Measurements from ENCODE around the gene RAD18. TPM values are rescaled to one million over a fixed set of nuclear protein-coding genes. Genes with fewer than 3 reads are reported as not detected.

RAD18 gene
- polyA plus RNA-seq, 4 donors: 5.5 to 16.3 (median 8.1) TPM

DNA sequence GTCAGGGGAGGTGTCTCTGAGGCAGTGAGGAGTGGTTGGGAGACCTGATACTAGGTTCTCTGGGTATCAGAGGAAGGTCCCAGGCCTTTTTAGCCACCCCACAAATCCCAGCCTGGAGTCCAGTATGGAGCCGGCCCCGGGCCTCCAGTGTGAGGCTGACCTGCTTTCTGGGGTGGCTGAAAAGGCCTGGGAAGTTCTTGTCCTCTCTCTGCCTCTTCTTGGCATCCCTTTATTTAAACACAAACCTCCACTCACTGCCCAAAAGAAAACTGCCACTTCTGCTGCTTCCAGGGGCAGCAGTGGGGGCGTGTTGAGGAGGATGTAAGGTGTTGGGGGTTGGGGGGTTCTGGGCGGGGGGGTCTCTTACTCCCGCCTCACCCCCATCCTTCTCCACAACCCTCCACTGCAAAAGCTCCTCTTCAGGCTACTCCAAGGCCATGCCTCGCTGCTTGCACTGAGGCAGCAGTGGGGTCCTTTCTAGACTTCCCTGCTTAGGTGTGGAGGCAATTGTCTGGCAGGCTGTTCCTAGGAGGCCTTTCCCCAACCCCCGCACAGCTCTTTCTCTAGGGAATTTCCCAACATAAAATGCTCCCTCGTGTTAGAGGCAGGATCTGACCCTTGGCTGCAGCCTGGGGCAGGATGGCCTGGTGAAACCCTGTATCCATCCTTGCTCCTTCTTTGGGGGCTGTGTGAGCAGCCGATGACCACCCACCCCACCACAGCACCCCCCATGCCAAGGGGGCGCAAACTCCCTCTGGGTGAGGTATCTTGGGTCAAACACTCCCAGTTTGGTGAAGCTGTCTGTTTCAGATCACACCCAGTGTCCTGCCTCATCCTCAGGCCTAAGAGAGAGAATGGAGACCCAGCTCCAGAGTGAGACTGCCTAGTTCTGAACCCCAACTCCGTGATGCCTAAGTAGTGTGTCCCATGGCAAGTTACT, 12.1 kb upstream of the RAD18 start:
- WGBS, 3 donors: 71 to 83% (median 80%) methylated on average over 11 of the region's 11 CpGs
- Histone ChIP-seq H3K4me1 (ENCODE audit: control insufficient read depth in 3 of 3, insufficient read depth in 2 of 3, low read depth in 1 of 3, low read length in 2 of 3) (no peaks in the 10 kb centered on the region), H3K9me3 (ENCODE audit: control insufficient read depth in 2 of 2, insufficient read depth in 1 of 2, low read depth in 1 of 2, low read length in 1 of 2) (peaks cover 0 to 11% of the 10 kb centered on the region in 2 donors), H3K27me3 (ENCODE audit: control insufficient read depth in 3 of 3, insufficient read depth in 3 of 3, low read length in 3 of 3) (peaks cover 0 to 5% (median 0%) of the 10 kb centered on the region in 3 donors), H3K27ac (ENCODE audit: low read depth in 1 of 3, low read length in 2 of 3) (no peak overlapping the region), H3K4me3 (ENCODE audit: low read depth in 1 of 3, low read length in 3 of 3) (no peak overlapping the region), H3K36me3 (ENCODE audit: control insufficient read depth in 3 of 3, insufficient read depth in 2 of 3, low read depth in 1 of 3, low read length in 3 of 3) (no peaks in the 10 kb centered on the region)
- DNase-seq (no peak), FAIRE-seq (no peak)

- Histone ChIP-seq H3K4me1 (ENCODE audit: control insufficient read depth in 3 of 3, insufficient read depth in 2 of 3, low read depth in 1 of 3, low read length in 2 of 3) (peaks cover 0 to 5% (median 0%) of the 10 kb centered on the region in 3 donors), H3K9me3 (ENCODE audit: control insufficient read depth in 2 of 2, insufficient read depth in 1 of 2, low read depth in 1 of 2, low read length in 1 of 2) (peaks cover 0 to 7% of the 10 kb centered on the region in 2 donors), H3K36me3 (ENCODE audit: control insufficient read depth in 3 of 3, insufficient read depth in 2 of 3, low read depth in 1 of 3, low read length in 3 of 3) (no peaks in the 10 kb centered on the region), H3K27ac (ENCODE audit: low read depth in 1 of 3, low read length in 2 of 3) (no peak overlapping the region), H3K27me3 (ENCODE audit: control insufficient read depth in 3 of 3, insufficient read depth in 3 of 3, low read length in 3 of 3) (peaks cover 0 to 5% (median 0%) of the 10 kb centered on the region in 3 donors), H3K4me3 (ENCODE audit: low read depth in 1 of 3, low read length in 3 of 3) (no peak overlapping the region)
- DNase-seq (no peak), FAIRE-seq (no peak)
- WGBS, 3 donors: 82 to 98% (median 94%) methylated on average over 2 of the region's 2 CpGs
Measured at GRCh38 chr3:8974458-8974857, 11.2 kb upstream of the RAD18 start.

DNA sequence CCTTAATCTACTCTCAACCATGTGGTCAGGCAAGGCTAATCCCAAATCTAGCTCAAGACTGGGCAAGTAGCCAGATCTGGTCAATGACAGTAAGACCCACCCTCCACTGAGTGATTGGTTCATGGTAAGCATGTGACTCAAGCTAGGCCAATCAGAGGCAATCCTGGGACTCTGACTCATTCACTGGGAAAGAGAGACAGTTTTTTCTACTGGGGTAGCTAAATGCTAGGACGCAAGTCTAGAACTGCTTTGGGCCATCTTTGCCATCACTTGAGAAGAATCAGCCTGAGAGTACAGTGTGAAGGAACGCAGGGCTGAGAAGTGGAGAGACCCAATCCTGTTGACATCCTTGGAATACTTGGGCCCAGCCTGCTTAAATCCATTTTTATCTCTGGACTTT, 9.4 kb upstream of the RAD18 start:
- Histone ChIP-seq H3K27me3 (ENCODE audit: control insufficient read depth in 3 of 3, insufficient read depth in 3 of 3, low read length in 3 of 3) (peaks cover 0 to 2% (median 0%) of the 10 kb centered on the region in 3 donors), H3K4me1 (ENCODE audit: control insufficient read depth in 3 of 3, insufficient read depth in 2 of 3, low read depth in 1 of 3, low read length in 2 of 3) (peaks cover 0 to 22% (median 0%) of the 10 kb centered on the region in 3 donors), H3K36me3 (ENCODE audit: control insufficient read depth in 3 of 3, insufficient read depth in 2 of 3, low read depth in 1 of 3, low read length in 3 of 3) (no peaks in the 10 kb centered on the region), H3K9me3 (ENCODE audit: control insufficient read depth in 2 of 2, insufficient read depth in 1 of 2, low read depth in 1 of 2, low read length in 1 of 2) (no peaks in the 10 kb centered on the region), H3K4me3 (ENCODE audit: low read depth in 1 of 3, low read length in 3 of 3) (no peak overlapping the region), H3K27ac (ENCODE audit: low read depth in 1 of 3, low read length in 2 of 3) (no peak overlapping the region)
- no peak for FAIRE-seq
- peak in 1 of 2 donors; percentile 10 for DNase-seq
- 94 to 97% (median 96%) methylated on average over 2 of the region's 2 CpGs for WGBS, 3 donors

DNA sequence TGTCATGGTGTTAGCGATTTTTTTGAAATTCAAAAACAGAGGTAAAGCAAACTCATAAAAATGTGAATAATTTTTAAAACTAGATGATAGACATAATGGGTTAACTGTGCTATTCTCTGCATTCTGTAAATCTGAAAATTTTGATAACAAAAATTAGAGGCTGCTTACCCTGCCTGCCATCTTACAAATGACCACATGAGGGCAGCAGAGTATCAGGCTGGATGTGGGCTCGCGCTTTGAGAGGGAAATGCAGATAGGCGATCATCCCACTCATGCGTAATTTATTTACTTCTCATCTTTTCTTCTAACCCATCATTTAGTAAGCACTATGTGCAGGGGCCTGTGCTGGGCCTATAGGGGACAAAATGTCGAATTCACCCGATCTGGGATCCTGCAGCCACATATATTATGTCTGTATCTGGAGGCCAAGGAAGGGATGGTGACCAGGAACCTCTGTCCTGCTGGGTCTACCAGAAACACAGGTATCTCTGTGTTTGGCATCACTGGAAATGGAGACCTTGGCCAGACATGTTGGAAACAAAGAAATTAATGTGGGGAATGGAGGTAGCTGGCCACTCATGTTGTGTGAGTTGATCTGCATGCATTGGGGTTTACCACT, 7.8 kb upstream of the RAD18 start:
- Histone ChIP-seq H3K36me3 (ENCODE audit: control insufficient read depth in 3 of 3, insufficient read depth in 2 of 3, low read depth in 1 of 3, low read length in 3 of 3) (no peaks in the 10 kb centered on the region), H3K9me3 (ENCODE audit: control insufficient read depth in 2 of 2, insufficient read depth in 1 of 2, low read depth in 1 of 2, low read length in 1 of 2) (no peaks in the 10 kb centered on the region), H3K4me3 (ENCODE audit: low read depth in 1 of 3, low read length in 3 of 3) (no peak overlapping the region), H3K4me1 (ENCODE audit: control insufficient read depth in 3 of 3, insufficient read depth in 2 of 3, low read depth in 1 of 3, low read length in 2 of 3) (peaks cover 0 to 31% (median 0%) of the 10 kb centered on the region in 3 donors), H3K27me3 (ENCODE audit: control insufficient read depth in 3 of 3, insufficient read depth in 3 of 3, low read length in 3 of 3) (no peaks in the 10 kb centered on the region), H3K27ac (ENCODE audit: low read depth in 1 of 3, low read length in 2 of 3) (no peak overlapping the region)
- peak; percentile 73 to 75 for DNase-seq
- no peak for FAIRE-seq
- 1 to 3% (median 1%) methylated on average over 7 of the region's 7 CpGs for WGBS, 3 donors

- no peaks in the 10 kb centered on the region for H3K27me3 ChIP-seq (ENCODE audit: control insufficient read depth in 3 of 3, insufficient read depth in 3 of 3, low read length in 3 of 3)
- peak overlapping the region; percentile 70 to 94 (median 72) for H3K27ac ChIP-seq (ENCODE audit: low read depth in 1 of 3, low read length in 2 of 3)
- WGBS, 3 donors: 22 to 57% (median 38%) methylated on average over 4 of the region's 4 CpGs
- peaks cover 0 to 47% (median 0%) of the 10 kb centered on the region in 3 donors for H3K4me1 ChIP-seq (ENCODE audit: control insufficient read depth in 3 of 3, insufficient read depth in 2 of 3, low read depth in 1 of 3, low read length in 2 of 3)
- H3K4me3 ChIP-seq (ENCODE audit: low read depth in 1 of 3, low read length in 3 of 3): peak overlapping the region in 2 of 3 donors; percentile 26 to 33
- H3K9me3 ChIP-seq (ENCODE audit: control insufficient read depth in 2 of 2, insufficient read depth in 1 of 2, low read depth in 1 of 2, low read length in 1 of 2): no peaks in the 10 kb centered on the region
- no peaks in the 10 kb centered on the region for H3K36me3 ChIP-seq (ENCODE audit: control insufficient read depth in 3 of 3, insufficient read depth in 2 of 3, low read depth in 1 of 3, low read length in 3 of 3)
- FAIRE-seq: no peak
- DNase-seq: peak; percentile 82 to 91
Measured at GRCh38 chr3:8969241-8969640, 6.0 kb upstream of the RAD18 start.

DNA sequence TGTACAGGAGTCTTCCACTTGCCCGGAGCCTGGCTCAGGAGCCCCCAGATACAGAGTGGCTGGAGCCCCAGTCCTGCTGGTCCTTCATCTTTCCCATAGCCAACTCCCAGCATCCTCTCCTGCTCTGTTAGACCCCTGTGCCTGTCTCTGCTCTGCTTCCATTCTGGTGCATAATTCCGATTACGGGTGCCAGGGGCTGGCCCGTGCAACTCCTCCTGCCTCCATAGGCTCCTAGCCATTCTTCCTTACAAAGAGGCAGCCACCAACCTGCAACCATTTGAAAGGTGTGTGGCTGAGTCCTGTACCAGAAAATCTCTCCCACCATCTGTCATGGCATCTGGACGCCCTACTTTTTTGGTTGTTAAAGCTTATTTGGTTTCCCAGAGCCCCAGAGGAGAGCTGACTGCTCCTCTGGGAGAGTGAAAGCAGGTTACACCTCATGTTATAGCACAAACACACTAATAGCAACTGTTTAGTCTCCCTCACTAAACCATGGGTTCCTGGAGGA, 5.2 kb upstream of the RAD18 start:
- no peak for FAIRE-seq
- Histone ChIP-seq H3K27ac (ENCODE audit: low read depth in 1 of 3, low read length in 2 of 3) (peak overlapping the region; percentile 70 to 94 (median 72)), H3K4me1 (ENCODE audit: control insufficient read depth in 3 of 3, insufficient read depth in 2 of 3, low read depth in 1 of 3, low read length in 2 of 3) (peaks cover 0 to 54% (median 0%) of the 10 kb centered on the region in 3 donors), H3K27me3 (ENCODE audit: control insufficient read depth in 3 of 3, insufficient read depth in 3 of 3, low read length in 3 of 3) (no peaks in the 10 kb centered on the region), H3K4me3 (ENCODE audit: low read depth in 1 of 3, low read length in 3 of 3) (peak overlapping the region in 2 of 3 donors; percentile 26 to 33), H3K36me3 (ENCODE audit: control insufficient read depth in 3 of 3, insufficient read depth in 2 of 3, low read depth in 1 of 3, low read length in 3 of 3) (no peaks in the 10 kb centered on the region), H3K9me3 (ENCODE audit: control insufficient read depth in 2 of 2, insufficient read depth in 1 of 2, low read depth in 1 of 2, low read length in 1 of 2) (no peaks in the 10 kb centered on the region)
- WGBS, 3 donors: 13 to 65% (median 24%) methylated on average over 5 of the region's 5 CpGs
- peak; percentile 17 to 32 for DNase-seq

GRCh38 chr3:8967553-8967952, 4.3 kb upstream of the RAD18 start:
- DNase-seq (no peak), FAIRE-seq (no peak)
- Histone ChIP-seq H3K9me3 (ENCODE audit: control insufficient read depth in 2 of 2, insufficient read depth in 1 of 2, low read depth in 1 of 2, low read length in 1 of 2) (no peaks in the 10 kb centered on the region), H3K27ac (ENCODE audit: low read depth in 1 of 3, low read length in 2 of 3) (peak overlapping the region; percentile 70 to 94 (median 72)), H3K4me1 (ENCODE audit: control insufficient read depth in 3 of 3, insufficient read depth in 2 of 3, low read depth in 1 of 3, low read length in 2 of 3) (peaks cover 2 to 57% (median 3%) of the 10 kb centered on the region in 3 donors), H3K27me3 (ENCODE audit: control insufficient read depth in 3 of 3, insufficient read depth in 3 of 3, low read length in 3 of 3) (no peaks in the 10 kb centered on the region), H3K4me3 (ENCODE audit: low read depth in 1 of 3, low read length in 3 of 3) (no peak overlapping the region), H3K36me3 (ENCODE audit: control insufficient read depth in 3 of 3, insufficient read depth in 2 of 3, low read depth in 1 of 3, low read length in 3 of 3) (no peaks in the 10 kb centered on the region)
- 74 to 76% (median 76%) methylated on average over 5 of the region's 5 CpGs for WGBS, 3 donors

- no peak overlapping the region for H3K4me3 ChIP-seq (ENCODE audit: low read depth in 1 of 3, low read length in 3 of 3)
- H3K27me3 ChIP-seq (ENCODE audit: control insufficient read depth in 3 of 3, insufficient read depth in 3 of 3, low read length in 3 of 3): no peaks in the 10 kb centered on the region
- FAIRE-seq (no peak), DNase-seq (no peak)
- no peaks in the 10 kb centered on the region for H3K36me3 ChIP-seq (ENCODE audit: control insufficient read depth in 3 of 3, insufficient read depth in 2 of 3, low read depth in 1 of 3, low read length in 3 of 3)
- H3K4me1 ChIP-seq (ENCODE audit: control insufficient read depth in 3 of 3, insufficient read depth in 2 of 3, low read depth in 1 of 3, low read length in 2 of 3): peaks cover 6 to 59% (median 6%) of the 10 kb centered on the region in 3 donors
- no peaks in the 10 kb centered on the region for H3K9me3 ChIP-seq (ENCODE audit: control insufficient read depth in 2 of 2, insufficient read depth in 1 of 2, low read depth in 1 of 2, low read length in 1 of 2)
- peak overlapping the region; percentile 15 to 92 (median 66) for H3K27ac ChIP-seq (ENCODE audit: low read depth in 1 of 3, low read length in 2 of 3)
- 58 to 85% (median 82%) methylated on average over 3 of the region's 3 CpGs for WGBS, 3 donors
Measured at GRCh38 chr3:8966820-8967348, 3.6 kb upstream of the RAD18 start.
